GM10847 (cell line): ENCODE results near the gene ACSF3.

Source experiments
- POLR2A ChIP-seq: IDR thresholded peaks from 2 replicates; pipeline ENCODE4 v1.6.1; 2011; ENCODE audit not compliant: insufficient read length; ENCODE audit errors: extremely low read depth

ACSF3 gene

GRCh38 chr16:89052890-89053724 is 40.5 kb upstream of the ACSF3 start:
- TF ChIP-seq POLR2A = no peak

GRCh38 chr16:89053725-89054029 is 40.0 kb upstream of the ACSF3 start:
- TF ChIP-seq POLR2A = no peak

DNA sequence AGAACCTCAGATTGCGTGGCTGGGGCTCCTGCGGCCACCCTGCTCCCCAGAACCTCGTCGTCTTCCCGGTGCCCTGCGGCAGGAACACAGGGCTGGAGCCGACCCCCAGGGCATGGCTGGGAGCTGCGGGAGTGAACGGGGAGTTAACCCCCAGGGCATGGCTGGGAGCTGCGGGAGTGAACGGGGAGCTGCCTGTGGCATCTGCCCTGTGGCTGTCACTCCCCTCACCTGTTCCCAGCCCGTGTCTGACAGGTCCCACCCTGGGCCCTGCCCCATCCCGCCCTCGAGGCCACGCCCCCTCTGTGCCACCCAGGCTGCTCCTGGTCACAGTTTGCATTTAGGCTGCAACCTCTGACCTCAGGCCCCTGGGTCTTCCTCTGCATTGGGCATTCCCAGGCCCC is 39.4 kb upstream of the ACSF3 start:
- TF ChIP-seq POLR2A = no peak

DNA sequence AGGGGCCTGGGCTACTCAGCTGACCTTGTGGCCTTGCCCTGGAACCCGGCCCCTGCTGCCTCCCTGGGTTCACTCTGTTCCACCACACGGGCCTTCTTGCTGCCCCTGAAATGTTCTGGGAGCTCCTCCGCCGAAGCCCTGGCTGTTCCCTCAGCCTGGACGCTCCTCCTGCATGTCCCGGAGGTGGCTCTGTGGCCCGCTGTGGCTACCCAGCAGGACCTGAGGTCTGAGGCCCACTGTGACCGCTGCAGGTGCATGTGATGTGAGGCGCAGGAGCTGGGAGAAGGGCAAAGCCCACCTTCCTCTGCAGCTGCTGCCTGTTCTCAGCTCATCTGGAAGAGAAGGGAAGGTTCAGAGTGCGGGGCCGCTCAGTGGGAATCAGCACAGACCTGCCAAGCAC is 38.9 kb upstream of the ACSF3 start:
- no peak for TF ChIP-seq POLR2A

GRCh38 chr16:89055313-89055712 is 38.3 kb upstream of the ACSF3 start:
- TF ChIP-seq POLR2A = no peak

- no peak for TF ChIP-seq POLR2A
Observed at GRCh38 chr16:89055894-89056555, 37.6 kb upstream of the ACSF3 start.

GRCh38 chr16:89056592-89056991 is 37.1 kb upstream of the ACSF3 start:
- TF ChIP-seq POLR2A = no peak

DNA sequence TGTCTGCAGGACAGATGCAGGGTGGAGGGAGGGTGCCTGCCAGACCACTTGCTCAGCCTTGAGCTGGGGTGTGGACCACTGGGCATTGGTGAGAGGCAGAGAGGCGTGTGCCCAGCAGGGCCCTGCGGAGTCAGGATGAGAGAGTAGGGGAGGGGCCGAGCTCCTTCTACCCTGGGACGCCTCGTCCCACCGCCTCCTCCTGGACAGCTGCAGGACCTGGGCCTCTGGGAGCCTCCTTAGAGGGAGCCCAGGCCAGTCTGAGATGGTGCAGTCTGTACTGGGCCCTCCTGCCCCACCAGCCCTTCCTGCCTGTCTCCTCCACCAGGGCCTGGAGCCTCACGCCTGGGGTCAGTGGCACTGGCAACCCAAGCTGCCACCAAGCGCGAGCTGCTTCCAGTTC is 35.9 kb upstream of the ACSF3 start:
- TF ChIP-seq POLR2A = no peak

- no peak for TF ChIP-seq POLR2A
Observed at GRCh38 chr16:89058812-89059211, 34.8 kb upstream of the ACSF3 start.

- TF ChIP-seq POLR2A = no peak
Observed at GRCh38 chr16:89060207-89060794, 33.4 kb upstream of the ACSF3 start.

DNA sequence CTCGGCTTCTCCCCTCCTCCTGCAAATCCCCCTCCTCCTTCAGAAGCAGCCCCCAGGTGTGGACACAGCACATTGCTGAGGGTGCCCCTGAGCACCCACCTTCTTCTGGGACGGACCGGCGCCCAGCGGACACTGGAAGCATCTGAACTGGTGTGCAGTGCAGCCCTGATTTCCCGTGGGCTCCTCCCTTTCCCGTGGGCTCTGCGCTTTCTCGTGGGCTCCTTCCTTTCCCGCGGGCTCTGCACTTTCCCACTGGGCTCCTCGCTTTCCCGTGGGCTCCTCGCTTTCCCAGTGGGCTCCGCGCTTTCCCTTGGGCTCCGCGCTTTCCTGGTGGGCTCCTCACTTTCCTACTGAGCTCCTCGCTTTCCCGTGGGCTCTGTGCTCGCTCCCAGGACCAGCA is 32.6 kb upstream of the ACSF3 start:
- TF ChIP-seq POLR2A = no peak

DNA sequence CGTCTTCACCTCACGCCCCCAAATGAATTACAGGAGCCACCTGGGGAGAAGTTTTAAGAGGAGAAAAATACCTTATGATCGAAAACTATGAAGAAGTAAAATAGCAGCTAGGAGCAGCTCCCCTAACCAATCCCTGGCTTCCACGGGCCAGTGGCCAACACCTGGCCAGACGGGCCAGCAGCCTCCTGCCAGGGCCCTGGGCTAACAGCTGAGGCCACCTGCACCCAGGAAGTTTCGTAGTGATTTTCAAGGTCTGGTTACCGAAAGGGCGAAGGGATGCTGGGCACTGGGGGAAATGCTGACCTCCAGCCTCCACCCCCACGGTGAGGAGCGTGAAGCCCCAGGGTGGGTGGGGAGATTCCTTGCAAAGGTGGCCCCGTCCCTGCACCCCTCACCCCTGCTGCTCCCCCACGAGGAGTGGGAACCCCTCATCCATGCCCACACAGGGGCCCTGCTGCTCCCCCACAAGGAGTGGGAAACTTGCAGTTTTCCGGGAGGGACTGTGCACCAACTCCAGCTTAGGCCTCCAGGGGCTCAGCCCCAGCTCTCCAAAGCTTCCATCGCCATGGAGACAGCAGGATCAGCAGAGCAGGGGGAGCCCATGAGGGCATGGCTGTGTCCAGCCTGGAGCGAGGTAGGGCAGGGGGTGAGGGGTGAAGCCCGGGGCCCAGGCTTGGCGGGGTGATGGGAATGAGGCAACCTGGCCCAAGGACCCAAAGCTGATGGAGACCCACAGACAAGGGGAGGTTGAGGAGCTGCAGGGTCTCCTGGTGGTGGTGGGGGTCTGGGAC is 31.9 kb upstream of the ACSF3 start:
- no peak for TF ChIP-seq POLR2A

DNA sequence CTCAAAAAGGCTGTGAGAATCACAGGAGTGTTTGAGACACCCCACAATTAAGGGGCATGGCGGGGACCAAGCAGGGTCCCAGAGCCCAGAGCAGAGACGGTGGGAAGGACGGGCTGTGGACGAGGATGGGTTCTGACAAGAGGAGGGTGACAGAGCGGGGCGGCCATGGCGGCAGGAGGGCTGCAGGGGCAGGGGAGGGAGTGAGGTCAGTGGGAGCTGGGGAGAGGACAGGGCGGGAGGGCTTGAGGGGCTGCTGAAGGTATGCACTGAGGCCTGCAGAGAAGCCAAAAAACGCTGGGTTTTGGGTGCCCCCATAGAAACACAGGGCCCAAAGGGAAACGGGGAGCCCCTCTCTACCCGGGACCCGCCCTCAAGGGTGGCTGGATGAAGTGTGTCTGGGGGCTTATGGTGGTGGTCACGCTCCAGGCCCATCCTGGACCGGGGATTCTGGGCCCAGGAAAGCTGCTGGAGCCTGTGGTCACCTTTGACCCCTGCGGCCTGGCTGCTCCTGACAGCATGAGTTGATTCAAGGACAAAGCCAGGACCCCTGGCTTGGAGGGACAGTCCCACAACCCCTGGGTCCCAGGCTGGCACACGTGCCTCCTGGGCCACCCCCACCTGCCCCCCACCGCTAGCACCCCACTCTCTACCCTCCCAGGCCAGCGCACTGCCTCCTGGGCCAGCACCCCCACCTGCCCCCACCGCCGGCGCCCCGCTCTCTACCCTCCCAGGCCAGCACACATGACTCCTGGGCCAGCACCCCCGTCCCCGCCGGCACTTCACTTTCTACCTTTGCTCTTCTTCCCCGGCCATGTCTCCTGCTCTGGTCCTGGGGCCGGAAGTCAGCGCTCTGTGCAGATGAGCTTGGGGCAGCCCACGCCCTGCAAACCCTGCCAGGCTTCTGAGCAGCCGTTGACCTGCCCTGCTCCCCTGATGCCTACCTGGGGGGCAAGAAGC is 31.0 kb upstream of the ACSF3 start:
- no peak for TF ChIP-seq POLR2A

DNA sequence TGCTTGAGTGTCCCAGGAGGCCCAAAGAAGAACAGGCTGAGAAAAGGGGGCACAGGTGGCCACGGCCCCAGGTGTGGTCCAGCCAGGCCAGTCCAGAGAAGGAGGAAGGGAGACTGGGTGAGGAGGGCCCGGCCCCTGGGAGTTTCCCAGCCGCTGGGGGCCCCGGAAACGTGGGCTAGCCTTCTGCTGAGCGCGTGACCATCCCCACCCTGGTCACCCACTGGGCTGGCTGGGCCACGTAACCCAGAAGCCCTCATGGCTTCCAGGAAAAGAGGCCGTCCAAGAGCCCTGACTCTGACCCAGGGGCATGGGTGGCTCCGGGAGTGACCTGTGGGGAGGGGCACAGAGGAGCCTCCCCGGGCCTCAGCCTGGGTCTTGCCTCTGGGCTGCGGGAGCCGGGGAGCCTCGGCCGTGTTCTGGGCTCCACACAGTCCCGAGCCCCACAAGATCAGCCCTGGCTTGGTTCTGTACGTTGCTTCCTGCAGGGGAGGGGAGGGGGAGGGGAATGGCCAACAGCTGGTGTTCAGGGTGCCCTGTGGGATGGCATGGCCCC is 29.8 kb upstream of the ACSF3 start:
- TF ChIP-seq POLR2A = no peak
